ENCODE measurements around the gene KIF1A. TPM values are rescaled to one million over a fixed set of nuclear protein-coding genes. Genes with fewer than 3 reads are reported as not detected.

The KIF1A gene
- total RNA-seq, 8 experiments from 2014 or later, result 0.36 to 180 (median 118) TPM

GRCh38 chr2:240839152-240840143 is 19.4 kb upstream of the KIF1A start:
- ATAC-seq (replicated peaks in 6 of 8), result peak in 7 of 8 experiments; percentile 11 to 80 (median 62)
- 50 to 100% (median 80%) methylated on average over 1 to 2 of the region's 28 CpGs; no CpG with 5 or more reads in 6 of the 10 experiments for WGBS, 10 experiments
- Histone ChIP-seq H3K4me1 (replicated peaks in 1 of 2) (peaks cover 0 to 11% of the 10 kb centered on the region in 2 donors), H3K4me3 (no peak overlapping the region), H3K27ac (no peak overlapping the region)
- in situ Hi-C loops (cut with MboI; ENCODE audit: low pct_unique_long_range_greater_than_20kb in 2 of 9, low sequenced_read_pairs in 9 of 9, unreplicated experiment in 9 of 9), result no loop called here

GRCh38 chr2:240837621-240838020 is 17.6 kb upstream of the KIF1A start:
- H3K27ac ChIP-seq, result no peak overlapping the region
- no peak for ATAC-seq (replicated peaks in 6 of 8)
- 60 to 92% (median 73%) methylated on average over 1 to 3 of the region's 4 CpGs; no CpG with 5 or more reads in 2 of the 10 experiments for WGBS, 10 experiments
- no peak overlapping the region for H3K4me3 ChIP-seq
- in situ Hi-C loops (cut with MboI; ENCODE audit: low pct_unique_long_range_greater_than_20kb in 2 of 9, low sequenced_read_pairs in 9 of 9, unreplicated experiment in 9 of 9), result no loop called here
- H3K4me1 ChIP-seq (replicated peaks in 1 of 2), result peaks cover 14 to 26% of the 10 kb centered on the region in 2 donors

GRCh38 chr2:240836781-240837467 is 16.9 kb upstream of the KIF1A start:
- 0 to 100% (median 40%) methylated on average over 1 to 3 of the region's 17 CpGs; no CpG with 5 or more reads in 5 of the 10 experiments for WGBS, 10 experiments
- H3K4me1 ChIP-seq (replicated peaks in 1 of 2), result peaks cover 16 to 28% of the 10 kb centered on the region in 2 donors
- in situ Hi-C loops (cut with MboI; ENCODE audit: low pct_unique_long_range_greater_than_20kb in 2 of 9, low sequenced_read_pairs in 9 of 9, unreplicated experiment in 9 of 9), result no loop called here
- peak in 2 of 8 experiments; percentile 10 to 56 for ATAC-seq (replicated peaks in 6 of 8)
- no peak overlapping the region for H3K27ac ChIP-seq
- no peak overlapping the region for H3K4me3 ChIP-seq

DNA sequence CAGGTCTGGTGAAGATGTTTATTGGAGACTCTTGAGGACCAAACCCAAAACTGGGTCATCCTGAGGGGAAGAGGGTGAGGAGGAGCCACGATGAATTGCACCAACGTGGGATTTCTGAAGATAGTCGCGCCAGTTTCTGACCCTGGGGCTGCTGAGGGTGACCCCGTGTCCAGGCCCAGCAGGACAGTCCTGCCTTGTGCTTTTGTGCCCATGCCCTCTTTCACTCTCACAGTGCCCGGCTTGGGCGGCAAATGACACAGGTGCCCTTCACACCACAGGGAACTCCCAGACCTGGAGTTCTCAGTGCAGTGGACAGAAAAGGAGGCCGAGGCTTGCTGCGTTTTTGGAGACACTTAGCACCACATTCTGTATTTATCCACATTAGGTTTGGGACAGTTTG is 15.5 kb upstream of the KIF1A start:
- no peak for ATAC-seq (replicated peaks in 6 of 8)

GRCh38 chr2:240834377-240834975 is 14.5 kb upstream of the KIF1A start:
- Histone ChIP-seq H3K27ac (no peak overlapping the region), H3K4me3 (no peak overlapping the region), H3K4me1 (replicated peaks in 1 of 2) (peaks cover 23 to 29% of the 10 kb centered on the region in 2 donors)
- no peak for ATAC-seq (replicated peaks in 6 of 8)
- WGBS, 10 experiments, result 40 to 100% (median 92%) methylated on average over 1 to 6 of the region's 6 CpGs; no CpG with 5 or more reads in 3 of the 10 experiments
- in situ Hi-C loops (cut with MboI; ENCODE audit: low pct_unique_long_range_greater_than_20kb in 2 of 9, low sequenced_read_pairs in 9 of 9, unreplicated experiment in 9 of 9), result no loop called here

More for the DNA sequence above, 15.5 kb upstream of the KIF1A start:
- H3K27ac ChIP-seq, result no peak overlapping the region
- WGBS, 10 experiments, result 40 to 95% (median 81%) methylated on average over 1 to 7 of the region's 9 CpGs; no CpG with 5 or more reads in 1 of the 10 experiments
- H3K4me3 ChIP-seq, result no peak overlapping the region
- in situ Hi-C loops (cut with MboI; ENCODE audit: low pct_unique_long_range_greater_than_20kb in 2 of 9, low sequenced_read_pairs in 9 of 9, unreplicated experiment in 9 of 9), result no loop called here
- H3K4me1 ChIP-seq (replicated peaks in 1 of 2), result peaks cover 23 to 33% of the 10 kb centered on the region in 2 donors

GRCh38 chr2:240833724-240834285 is 13.8 kb upstream of the KIF1A start:
- H3K4me3 ChIP-seq, result no peak overlapping the region
- in situ Hi-C loops (cut with MboI; ENCODE audit: low pct_unique_long_range_greater_than_20kb in 2 of 9, low sequenced_read_pairs in 9 of 9, unreplicated experiment in 9 of 9), result no loop called here
- WGBS, 10 experiments, result 33 to 90% (median 83%) methylated on average over 1 to 5 of the region's 8 CpGs; no CpG with 5 or more reads in 5 of the 10 experiments
- no peak overlapping the region for H3K27ac ChIP-seq
- ATAC-seq (replicated peaks in 6 of 8), result no peak
- H3K4me1 ChIP-seq (replicated peaks in 1 of 2), result peaks cover 23 to 29% of the 10 kb centered on the region in 2 donors

GRCh38 chr2:240832921-240833494 is 13.0 kb upstream of the KIF1A start:
- in situ Hi-C loops (cut with MboI; ENCODE audit: low pct_unique_long_range_greater_than_20kb in 2 of 9, low sequenced_read_pairs in 9 of 9, unreplicated experiment in 9 of 9), result no loop called here
- Histone ChIP-seq H3K4me1 (replicated peaks in 1 of 2) (peaks cover 23 to 29% of the 10 kb centered on the region in 2 donors), H3K27ac (peak overlapping the region; percentile 11 to 41), H3K4me3 (no peak overlapping the region)
- peak in 3 of 8 experiments; percentile 1 to 2 (median 1) for ATAC-seq (replicated peaks in 6 of 8)
- 20 to 73% (median 40%) methylated on average over 1 to 3 of the region's 13 CpGs; no CpG with 5 or more reads in 7 of the 10 experiments for WGBS, 10 experiments

- Histone ChIP-seq H3K4me1 (replicated peaks in 1 of 2) (peaks cover 23 to 29% of the 10 kb centered on the region in 2 donors), H3K27ac (peak overlapping the region; percentile 47 to 71), H3K4me3 (peak overlapping the region; percentile 13 to 34 (median 25))
- in situ Hi-C loops (cut with MboI; ENCODE audit: low pct_unique_long_range_greater_than_20kb in 2 of 9, low sequenced_read_pairs in 9 of 9, unreplicated experiment in 9 of 9), result no loop called here
- peak; percentile 89 to 96 (median 93) for ATAC-seq (replicated peaks in 6 of 8)
- 0 to 3% methylated on average over 4 to 15 of the region's 54 CpGs; no CpG with 5 or more reads in 8 of the 10 experiments for WGBS, 10 experiments
Observed at GRCh38 chr2:240832205-240832727, 12.2 kb upstream of the KIF1A start.

GRCh38 chr2:240831594-240832204 is 11.7 kb upstream of the KIF1A start:
- WGBS, 10 experiments, result 0 to 60% (median 13%) methylated on average over 1 to 11 of the region's 27 CpGs; no CpG with 5 or more reads in 4 of the 10 experiments
- ATAC-seq (replicated peaks in 6 of 8), result peak in 6 of 8 experiments; percentile 4 to 33 (median 20)

GRCh38 chr2:240825476-240825875 is 5.5 kb upstream of the KIF1A start:
- Histone ChIP-seq H3K4me3 (no peak overlapping the region), H3K27ac (no peak overlapping the region), H3K4me1 (replicated peaks in 1 of 2) (peaks cover 0 to 5% of the 10 kb centered on the region in 2 donors)
- WGBS, 10 experiments, result 68 to 90% (median 81%) methylated on average over 2 to 3 of the region's 4 CpGs; no CpG with 5 or more reads in 7 of the 10 experiments
- ATAC-seq (replicated peaks in 6 of 8), result no peak
- in situ Hi-C loops (cut with MboI; ENCODE audit: low pct_unique_long_range_greater_than_20kb in 2 of 9, low sequenced_read_pairs in 9 of 9, unreplicated experiment in 9 of 9), result no loop called here

More at GRCh38 chr2:240831594-240832204, 11.7 kb upstream of the KIF1A start:
- Histone ChIP-seq H3K4me3 (peak overlapping the region; percentile 13 to 34 (median 25)), H3K4me1 (replicated peaks in 1 of 2) (peaks cover 23 to 27% of the 10 kb centered on the region in 2 donors), H3K27ac (peak overlapping the region; percentile 47 to 71)
- in situ Hi-C loops (cut with MboI; ENCODE audit: low pct_unique_long_range_greater_than_20kb in 2 of 9, low sequenced_read_pairs in 9 of 9, unreplicated experiment in 9 of 9), result no loop called here

GRCh38 chr2:240823449-240824336 is 3.7 kb upstream of the KIF1A start:
- ATAC-seq (replicated peaks in 6 of 8), result no peak
- Histone ChIP-seq H3K27ac (no peak overlapping the region), H3K4me1 (replicated peaks in 1 of 2) (peaks cover 0 to 5% of the 10 kb centered on the region in 2 donors), H3K4me3 (no peak overlapping the region)
- in situ Hi-C loops (cut with MboI; ENCODE audit: low pct_unique_long_range_greater_than_20kb in 2 of 9, low sequenced_read_pairs in 9 of 9, unreplicated experiment in 9 of 9), result no loop called here
- WGBS, 10 experiments, result 0 to 100% (median 80%) methylated on average over 1 to 9 of the region's 15 CpGs; no CpG with 5 or more reads in 3 of the 10 experiments
